NCI-H1092 treated with DMSO at 0.1 percent for 48 hours (cell line): ENCODE data around the gene REC114.
"Not testable (repeated sequence)": the region's sequence is repeated elsewhere in the genome, so short reads cannot be mapped to it uniquely, and the experiment has no call there.

ENCODE experiments used
- DNase-seq: peaks from one replicate; lab custom pipeline; 2025; lab: John Stamatoyannopoulos, UW

REC114 gene

GRCh38 chr15:73575636-73576247, 132.8 kb downstream of the REC114 start:
- no peak for DNase-seq

GRCh38 chr15:73577593-73577992, 134.6 kb downstream of the REC114 start:
- not testable (repeated sequence) for DNase-seq

GRCh38 chr15:73578026-73578425, 135.1 kb downstream of the REC114 start:
- DNase-seq, result no peak

- DNase-seq, result no peak
Observed at GRCh38 chr15:73582851-73583379, 140.0 kb downstream of the REC114 start.

GRCh38 chr15:73583544-73583943, 140.6 kb downstream of the REC114 start:
- no peak for DNase-seq

- no peak for DNase-seq
Observed at GRCh38 chr15:73584699-73585420, 141.9 kb downstream of the REC114 start.

- DNase-seq, result no peak
Observed at GRCh38 chr15:73585871-73586654, 143.1 kb downstream of the REC114 start.

GRCh38 chr15:73589766-73590165, 146.8 kb downstream of the REC114 start:
- no peak for DNase-seq

- DNase-seq, result no peak
Observed at GRCh38 chr15:73590263-73590662, 147.3 kb downstream of the REC114 start.

GRCh38 chr15:73593304-73594074, 150.5 kb downstream of the REC114 start:
- peak; percentile 20 for DNase-seq

- DNase-seq, result no peak
Observed at GRCh38 chr15:73594109-73594508, 151.1 kb downstream of the REC114 start.

- DNase-seq, result no peak
Observed at GRCh38 chr15:73596174-73596573, 153.2 kb downstream of the REC114 start.

- DNase-seq, result no peak
Observed at GRCh38 chr15:73597036-73597638, 154.2 kb downstream of the REC114 start.

- DNase-seq, result no peak
Observed at GRCh38 chr15:73598530-73599160, 155.7 kb downstream of the REC114 start.

GRCh38 chr15:73599934-73600333, 157.0 kb downstream of the REC114 start:
- no peak for DNase-seq

- DNase-seq, result no peak
Observed at GRCh38 chr15:73600413-73601335, 157.7 kb downstream of the REC114 start.

- DNase-seq, result no peak
Observed at GRCh38 chr15:73601451-73602445, 158.8 kb downstream of the REC114 start.

GRCh38 chr15:73602446-73602843, 159.5 kb downstream of the REC114 start:
- DNase-seq, result no peak

- DNase-seq, result no peak
Observed at GRCh38 chr15:73602992-73603391, 160.0 kb downstream of the REC114 start.
